ENCODE results near the gene LLGL2. TPM values are rescaled to one million over a fixed set of nuclear protein-coding genes. Genes with fewer than 3 reads are reported as not detected.
"Not testable (repeated sequence)": the region's sequence is repeated elsewhere in the genome, so short reads cannot be mapped to it uniquely, and the experiment has no call there.

The LLGL2 gene
- total RNA-seq, 2 donors from 2014 or later: 401 to 497 TPM

DNA sequence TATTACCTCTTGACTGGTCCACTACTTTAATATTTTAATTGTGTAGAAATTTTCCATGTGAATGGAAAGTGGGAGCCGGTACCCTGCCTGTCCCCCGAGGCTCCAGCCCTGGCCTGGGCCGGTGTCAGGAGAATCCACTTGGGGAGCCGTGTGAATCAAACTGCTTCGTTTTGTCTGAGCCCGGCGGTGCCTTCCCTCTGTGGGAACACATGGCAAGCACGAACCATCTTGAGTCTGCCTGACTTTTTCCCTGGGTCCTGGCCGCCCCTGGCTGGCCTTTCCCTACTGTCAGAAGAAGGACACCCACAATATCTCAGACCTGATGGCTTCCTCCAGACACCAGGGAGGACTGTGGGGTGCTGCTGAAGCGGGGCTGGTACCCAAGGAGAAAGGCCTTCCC lies 49.7 kb downstream of the LLGL2 start:
- peak overlapping the region; percentile 80 for H3K27ac ChIP-seq

DNA sequence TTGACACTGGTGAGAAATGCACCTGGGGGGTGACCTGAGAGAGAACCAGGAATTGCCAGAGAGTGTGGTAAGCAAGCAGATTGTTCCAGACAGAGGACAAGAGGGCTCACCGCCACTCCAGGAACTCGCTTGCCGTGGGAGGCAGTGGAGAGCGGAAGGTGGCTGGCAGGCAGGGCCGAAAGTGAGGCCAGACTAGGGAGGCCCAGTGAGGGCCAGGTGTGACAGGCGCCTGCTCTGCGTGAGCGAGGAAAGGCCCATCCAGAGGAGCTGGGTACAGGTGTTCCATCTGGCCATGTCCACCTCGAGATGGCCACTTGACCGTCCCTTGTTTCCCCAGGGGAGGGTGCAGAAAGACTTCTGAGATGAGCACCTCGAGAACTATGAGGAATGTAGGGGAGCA lies 50.2 kb downstream of the LLGL2 start:
- H3K4me3 ChIP-seq: no peak overlapping the region
- no peaks in the 10 kb centered on the region for H3K27me3 ChIP-seq
- peak overlapping the region; percentile 80 for H3K27ac ChIP-seq
- H3K4me1 ChIP-seq: peaks cover 5% of the 10 kb centered on the region
- H3K9me3 ChIP-seq: no peaks in the 10 kb centered on the region
- no peaks in the 10 kb centered on the region for H3K36me3 ChIP-seq
- H3K9ac ChIP-seq (ENCODE audit: low read depth in 2 of 2, low read length in 2 of 2): peak overlapping the region; percentile 25 to 27
- TF ChIP-seq, protein P1, sequence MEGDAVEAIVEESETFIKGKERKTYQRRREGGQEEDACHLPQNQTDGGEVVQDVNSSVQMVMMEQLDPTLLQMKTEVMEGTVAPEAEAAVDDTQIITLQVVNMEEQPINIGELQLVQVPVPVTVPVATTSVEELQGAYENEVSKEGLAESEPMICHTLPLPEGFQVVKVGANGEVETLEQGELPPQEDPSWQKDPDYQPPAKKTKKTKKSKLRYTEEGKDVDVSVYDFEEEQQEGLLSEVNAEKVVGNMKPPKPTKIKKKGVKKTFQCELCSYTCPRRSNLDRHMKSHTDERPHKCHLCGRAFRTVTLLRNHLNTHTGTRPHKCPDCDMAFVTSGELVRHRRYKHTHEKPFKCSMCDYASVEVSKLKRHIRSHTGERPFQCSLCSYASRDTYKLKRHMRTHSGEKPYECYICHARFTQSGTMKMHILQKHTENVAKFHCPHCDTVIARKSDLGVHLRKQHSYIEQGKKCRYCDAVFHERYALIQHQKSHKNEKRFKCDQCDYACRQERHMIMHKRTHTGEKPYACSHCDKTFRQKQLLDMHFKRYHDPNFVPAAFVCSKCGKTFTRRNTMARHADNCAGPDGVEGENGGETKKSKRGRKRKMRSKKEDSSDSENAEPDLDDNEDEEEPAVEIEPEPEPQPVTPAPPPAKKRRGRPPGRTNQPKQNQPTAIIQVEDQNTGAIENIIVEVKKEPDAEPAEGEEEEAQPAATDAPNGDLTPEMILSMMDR (IDR thresholded peaks at IDR 0.05): no peak
- intact Hi-C loops (cut with DNase I): no loop called here
- DNase-seq: no peak

More for the DNA sequence above, 49.7 kb downstream of the LLGL2 start:
- intact Hi-C loops (cut with DNase I): no loop called here
- TF ChIP-seq, protein P1 (IDR thresholded peaks at IDR 0.05): no peak
- peaks cover 5% of the 10 kb centered on the region for H3K4me1 ChIP-seq
- H3K36me3 ChIP-seq: no peaks in the 10 kb centered on the region
- no peak for DNase-seq
- H3K9ac ChIP-seq (ENCODE audit: low read depth in 2 of 2, low read length in 2 of 2): peak overlapping the region in 1 of 2 donors; percentile 27
- no peaks in the 10 kb centered on the region for H3K27me3 ChIP-seq
- H3K9me3 ChIP-seq: no peaks in the 10 kb centered on the region
- H3K4me3 ChIP-seq: no peak overlapping the region

DNA sequence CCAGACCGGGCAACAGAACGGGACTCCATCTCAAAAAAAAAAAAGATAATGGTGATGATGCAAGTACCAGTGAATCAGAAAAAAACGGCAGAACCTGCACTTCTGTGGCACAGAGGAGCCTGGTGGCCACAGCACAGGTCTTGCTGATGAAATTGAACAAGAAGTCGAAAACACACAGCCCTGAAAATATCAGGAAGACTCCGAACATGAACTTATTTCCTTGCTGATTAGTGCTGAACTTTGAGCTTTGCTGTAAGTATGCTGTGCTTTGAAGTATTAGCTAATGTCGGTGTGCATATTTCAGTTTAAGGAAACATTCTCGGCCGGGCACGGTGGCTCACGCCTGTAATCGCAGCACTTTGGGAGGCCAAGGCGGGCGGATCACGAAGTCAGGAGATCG lies 51.2 kb downstream of the LLGL2 start:
- H3K27ac ChIP-seq: peak overlapping the region; percentile 80
- H3K9ac ChIP-seq (ENCODE audit: low read depth in 2 of 2, low read length in 2 of 2): peak overlapping the region in 1 of 2 donors; percentile 61
- DNase-seq: no peak
- H3K36me3 ChIP-seq: no peaks in the 10 kb centered on the region
- no peak overlapping the region for H3K4me3 ChIP-seq
- TF ChIP-seq, protein P1 (IDR thresholded peaks at IDR 0.05): no peak
- intact Hi-C loops (cut with DNase I): no loop called here
- H3K27me3 ChIP-seq: no peaks in the 10 kb centered on the region
- H3K4me1 ChIP-seq: peaks cover 5% of the 10 kb centered on the region
- no peaks in the 10 kb centered on the region for H3K9me3 ChIP-seq

DNA sequence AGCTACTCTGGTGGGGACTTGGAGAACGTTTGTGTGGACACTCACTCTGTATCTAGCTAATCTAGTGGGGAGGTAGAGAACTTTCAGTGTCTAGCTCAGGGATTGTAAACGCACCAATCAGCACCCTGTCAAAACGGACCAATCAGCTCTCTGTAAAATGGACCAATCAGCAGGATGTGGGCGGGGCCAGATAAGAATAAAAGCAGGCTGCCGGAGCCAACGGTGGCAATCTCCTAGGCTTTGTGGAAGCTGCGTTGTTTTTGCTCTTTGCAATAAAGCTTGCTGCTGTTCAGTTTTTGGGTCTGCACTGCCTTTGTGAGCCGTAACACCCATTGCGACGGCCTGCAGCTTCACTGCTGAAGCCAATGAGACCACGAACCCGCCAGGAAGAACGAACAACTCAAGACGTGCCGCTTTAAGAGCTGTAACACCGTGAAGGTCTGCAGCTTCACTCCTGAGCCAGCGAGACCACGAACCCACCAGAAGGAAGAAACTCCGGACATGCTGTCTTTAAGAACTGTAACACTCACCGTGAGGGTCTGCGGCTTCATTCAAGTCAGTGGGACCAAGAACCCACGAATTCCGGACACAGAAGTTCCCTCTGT lies 55.7 kb downstream of the LLGL2 start:
- not testable (repeated sequence) for H3K27ac ChIP-seq; DNase-seq; H3K36me3 ChIP-seq; H3K4me1 ChIP-seq; H3K9ac ChIP-seq (ENCODE audit: low read depth in 2 of 2, low read length in 2 of 2); H3K4me3 ChIP-seq; H3K27me3 ChIP-seq; H3K9me3 ChIP-seq
- intact Hi-C loops (cut with DNase I): loop anchor here (10.0 kb wide), 1 partner anchor 56 kb away; the partner anchor contains the start of gene LLGL2

DNA sequence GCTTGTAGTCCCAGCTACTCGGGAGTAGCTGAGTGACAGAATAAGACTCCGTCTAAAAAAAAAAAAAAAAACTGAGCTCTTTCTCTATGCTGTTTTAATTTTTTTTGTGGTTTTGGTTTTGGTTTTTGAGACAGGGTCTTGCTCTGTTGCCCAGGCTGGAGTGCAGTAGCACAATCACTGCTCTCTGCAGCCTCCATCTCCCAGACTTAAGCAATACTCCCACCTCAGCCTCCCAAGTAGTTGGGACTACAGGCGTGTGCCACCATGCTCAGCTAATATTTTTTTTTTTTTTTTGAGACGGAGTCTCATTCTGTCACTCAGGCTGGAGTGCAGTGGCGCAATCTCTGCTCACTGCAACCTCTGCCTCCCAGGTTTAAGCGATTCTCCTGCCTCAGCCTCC lies 57.7 kb downstream of the LLGL2 start:
- H3K36me3 ChIP-seq; H3K9ac ChIP-seq (ENCODE audit: low read depth in 2 of 2, low read length in 2 of 2); H3K4me3 ChIP-seq; H3K4me1 ChIP-seq; DNase-seq; H3K27me3 ChIP-seq; H3K9me3 ChIP-seq; H3K27ac ChIP-seq: not testable (repeated sequence)
- intact Hi-C loops (cut with DNase I): loop anchor here (10.0 kb wide), 1 partner anchor 58 kb away; the partner anchor contains the start of gene LLGL2

DNA sequence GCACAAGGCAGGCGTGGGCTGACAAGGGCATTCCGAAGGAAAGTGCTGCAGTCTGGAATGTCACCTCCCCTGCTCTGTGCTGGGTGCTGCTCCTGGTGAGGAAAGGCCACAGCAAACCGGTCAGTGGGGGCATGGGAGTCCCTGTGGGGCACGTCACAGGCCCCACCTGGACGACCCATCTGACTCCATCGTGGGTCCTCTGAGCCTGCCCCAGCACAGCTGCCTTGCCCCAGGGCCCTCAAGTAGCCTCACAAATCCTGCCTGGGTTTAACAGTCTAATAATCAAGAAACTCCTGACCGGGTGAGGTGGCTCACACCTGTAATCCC lies 59.3 kb downstream of the LLGL2 start:
- H3K36me3 ChIP-seq: no peaks in the 10 kb centered on the region
- no peak overlapping the region for H3K9ac ChIP-seq (ENCODE audit: low read depth in 2 of 2, low read length in 2 of 2)
- H3K9me3 ChIP-seq: no peaks in the 10 kb centered on the region
- intact Hi-C loops (cut with DNase I): loop anchor here (5.0 to 10.0 kb wide), 2 partner anchors 60 to 158 kb away; partner anchors contain the start of gene LLGL2
- H3K4me1 ChIP-seq: peaks cover 3% of the 10 kb centered on the region
- TF ChIP-seq, protein P1 (IDR thresholded peaks at IDR 0.05): no peak
- no peak for DNase-seq
- no peaks in the 10 kb centered on the region for H3K27me3 ChIP-seq
- H3K27ac ChIP-seq: no peak overlapping the region
- H3K4me3 ChIP-seq: no peak overlapping the region
